PC-9 (cell line): ENCODE measurements around the gene ELF4.

ENCODE experiments used
- EZH2 ChIP-seq: fragments of 200-600 bp; sonication (generic); IDR thresholded peaks from 2 replicates; pipeline ENCODE4 v1.8.0; 2017; ENCODE audit warnings: antibody characterized with exemption, low read depth
- TF ChIP-seq, protein P1 (sequence below): fragments of 200-600 bp; sonication (generic); conservative IDR thresholded peaks from 2 replicates; pipeline ENCODE4 v1.6.1; 2017; ENCODE audit warnings: mixed run types, antibody characterized with exemption, mild to moderate bottlenecking, moderate library complexity

DNA sequence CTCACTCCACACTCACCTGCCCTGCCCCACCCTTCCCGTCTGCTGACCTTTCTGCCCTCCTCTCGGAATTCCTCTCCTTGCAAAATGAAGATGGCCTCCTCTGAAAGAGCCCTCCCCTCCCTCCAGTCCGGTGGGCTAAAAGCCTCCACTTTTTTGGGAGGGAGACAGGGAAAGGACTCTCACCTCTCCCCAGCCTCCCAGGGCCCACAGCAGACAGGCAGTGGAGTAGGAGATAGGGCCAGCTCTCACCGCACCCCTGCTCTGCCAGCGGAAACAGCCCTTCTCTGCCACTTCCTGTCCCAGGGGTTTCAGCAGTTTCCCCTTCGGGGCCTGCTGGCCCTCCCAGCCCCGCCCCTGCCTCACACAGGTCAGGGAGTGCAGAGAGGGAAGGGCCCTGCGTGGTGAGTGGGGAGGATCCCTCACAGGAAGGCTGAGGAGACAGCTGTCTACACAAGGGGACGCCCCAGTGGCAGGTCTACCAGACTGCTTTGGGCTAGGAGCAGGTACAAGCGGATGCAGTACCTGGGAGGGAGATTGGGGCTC, 18.2 kb downstream of the ELF4 start:
- TF ChIP-seq, protein P1, sequence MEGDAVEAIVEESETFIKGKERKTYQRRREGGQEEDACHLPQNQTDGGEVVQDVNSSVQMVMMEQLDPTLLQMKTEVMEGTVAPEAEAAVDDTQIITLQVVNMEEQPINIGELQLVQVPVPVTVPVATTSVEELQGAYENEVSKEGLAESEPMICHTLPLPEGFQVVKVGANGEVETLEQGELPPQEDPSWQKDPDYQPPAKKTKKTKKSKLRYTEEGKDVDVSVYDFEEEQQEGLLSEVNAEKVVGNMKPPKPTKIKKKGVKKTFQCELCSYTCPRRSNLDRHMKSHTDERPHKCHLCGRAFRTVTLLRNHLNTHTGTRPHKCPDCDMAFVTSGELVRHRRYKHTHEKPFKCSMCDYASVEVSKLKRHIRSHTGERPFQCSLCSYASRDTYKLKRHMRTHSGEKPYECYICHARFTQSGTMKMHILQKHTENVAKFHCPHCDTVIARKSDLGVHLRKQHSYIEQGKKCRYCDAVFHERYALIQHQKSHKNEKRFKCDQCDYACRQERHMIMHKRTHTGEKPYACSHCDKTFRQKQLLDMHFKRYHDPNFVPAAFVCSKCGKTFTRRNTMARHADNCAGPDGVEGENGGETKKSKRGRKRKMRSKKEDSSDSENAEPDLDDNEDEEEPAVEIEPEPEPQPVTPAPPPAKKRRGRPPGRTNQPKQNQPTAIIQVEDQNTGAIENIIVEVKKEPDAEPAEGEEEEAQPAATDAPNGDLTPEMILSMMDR, result no peak
- TF ChIP-seq EZH2, result no peak
